Brain microvascular endothelial cell (primary cell): ENCODE data around the gene C16orf96.

Experiments used
- DNase-seq: peaks from one replicate; pipeline ENCODE4 v3.0.0-alpha.2; 2020
- H3K27ac ChIP-seq: fragments of 250-450 bp; sonication (Bioruptor Pico); 2 replicates; pipeline ENCODE4 v1.5.1; 2020; ENCODE audit warnings: mild to moderate bottlenecking, moderate library complexity
- H3K27me3 ChIP-seq: fragments of 250-450 bp; sonication (Bioruptor Pico); replicated peaks from 2 replicates; pipeline ENCODE4 v1.5.1; 2020; ENCODE audit warnings: mild to moderate bottlenecking
- H3K36me3 ChIP-seq: fragments of 250-450 bp; sonication (Bioruptor Pico); replicated peaks from 2 replicates; pipeline ENCODE4 v1.5.1; 2020; ENCODE audit warnings: mild to moderate bottlenecking
- H3K4me3 ChIP-seq: 2 replicates; pipeline ENCODE4 v1.5.1; 2011; ENCODE audit warnings: low read depth, mild to moderate bottlenecking, control low read depth, low read length, moderate library complexity
- in situ Hi-C: cut with HindIII; loops from 2 replicates; pipeline ENCODE4 v1.10.0; 2017; ENCODE audit warnings: low sequenced_read_pairs, low pct_ligation_motif_present
- TF ChIP-seq, protein P1 (sequence below): IDR thresholded peaks from 2 replicates; pipeline ENCODE4 v1.5.1; 2011; ENCODE audit warnings: low read depth, mild to moderate bottlenecking, moderate library complexity, low read length, control low read depth, inconsistent platforms; ENCODE audit errors: missing control alignments

Gene C16orf96

DNA sequence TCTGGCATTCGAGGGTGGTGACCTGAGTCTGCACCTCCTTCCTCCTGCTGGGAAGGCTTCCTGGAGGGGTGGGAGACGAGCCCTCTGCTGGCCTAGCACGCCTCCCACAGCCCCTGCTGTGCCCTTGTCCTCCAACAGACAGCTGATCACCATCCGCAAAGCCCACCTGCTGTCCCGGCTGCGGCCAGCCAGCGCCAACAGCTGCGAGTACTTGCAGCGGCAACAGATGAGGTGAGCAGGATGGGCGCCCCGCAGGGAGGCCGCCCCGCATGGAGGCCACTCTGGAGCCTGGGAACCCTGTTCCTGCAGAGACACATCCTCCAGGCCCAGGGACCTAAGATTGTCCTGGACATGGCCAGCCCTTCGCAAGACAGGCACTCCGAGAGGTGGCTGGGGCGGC lies 36.9 kb downstream of the C16orf96 start:
- in situ Hi-C loops, result no loop called here

DNA sequence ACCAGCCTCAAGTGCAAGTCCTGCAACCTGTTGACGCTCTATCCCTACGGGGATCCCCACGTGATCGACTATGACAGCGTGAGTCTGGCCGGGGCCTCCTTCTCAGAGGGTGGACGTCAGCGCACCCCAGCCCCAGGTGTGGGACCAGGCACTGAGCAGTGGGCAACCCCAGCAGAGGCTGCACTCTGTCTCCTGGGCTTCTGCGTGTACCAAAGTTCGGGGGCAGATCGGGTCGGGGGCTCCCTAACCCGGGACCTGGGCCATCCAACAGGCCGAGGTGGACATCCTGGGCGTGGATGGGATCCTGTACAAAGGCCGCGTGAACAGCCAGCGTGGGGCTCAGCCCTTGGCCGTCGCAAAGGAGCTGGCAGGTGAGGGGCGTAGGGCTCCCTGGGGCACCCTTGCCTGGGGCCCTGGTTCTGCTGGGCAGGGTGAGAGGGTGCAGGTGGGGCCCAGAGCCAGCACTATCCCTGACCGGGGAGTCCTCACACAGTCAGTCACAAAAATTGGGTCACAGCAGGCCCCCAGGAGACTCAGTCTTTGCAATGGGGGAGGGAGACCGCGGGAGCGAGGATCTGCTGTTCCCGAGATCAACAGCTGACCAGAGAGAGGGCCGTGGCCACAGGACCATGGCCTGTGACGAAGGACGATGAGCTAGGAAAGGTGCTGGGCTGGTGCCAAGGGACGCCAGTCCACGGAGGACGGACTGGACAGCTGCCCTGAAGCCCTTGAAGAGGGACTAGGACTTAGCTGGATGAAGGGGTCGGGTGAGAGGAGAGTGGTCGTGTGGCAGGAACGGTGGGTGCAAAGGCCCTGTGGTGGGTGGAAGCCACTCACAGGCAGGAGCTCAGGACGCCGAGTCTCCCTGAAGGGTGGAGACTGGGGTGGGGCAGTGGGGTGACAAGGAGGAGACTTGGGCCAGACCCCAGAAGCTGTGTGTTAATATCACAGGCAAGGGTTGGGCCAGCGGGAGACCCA lies 38.6 kb downstream of the C16orf96 start:
- in situ Hi-C loops, result no loop called here
- Histone ChIP-seq H3K4me3 (no peak overlapping the region), H3K27me3 (peaks cover 4% of the 10 kb centered on the region), H3K27ac (no peak overlapping the region), H3K36me3 (no peaks in the 10 kb centered on the region)
- DNase-seq, result no peak
- TF ChIP-seq, protein P1, sequence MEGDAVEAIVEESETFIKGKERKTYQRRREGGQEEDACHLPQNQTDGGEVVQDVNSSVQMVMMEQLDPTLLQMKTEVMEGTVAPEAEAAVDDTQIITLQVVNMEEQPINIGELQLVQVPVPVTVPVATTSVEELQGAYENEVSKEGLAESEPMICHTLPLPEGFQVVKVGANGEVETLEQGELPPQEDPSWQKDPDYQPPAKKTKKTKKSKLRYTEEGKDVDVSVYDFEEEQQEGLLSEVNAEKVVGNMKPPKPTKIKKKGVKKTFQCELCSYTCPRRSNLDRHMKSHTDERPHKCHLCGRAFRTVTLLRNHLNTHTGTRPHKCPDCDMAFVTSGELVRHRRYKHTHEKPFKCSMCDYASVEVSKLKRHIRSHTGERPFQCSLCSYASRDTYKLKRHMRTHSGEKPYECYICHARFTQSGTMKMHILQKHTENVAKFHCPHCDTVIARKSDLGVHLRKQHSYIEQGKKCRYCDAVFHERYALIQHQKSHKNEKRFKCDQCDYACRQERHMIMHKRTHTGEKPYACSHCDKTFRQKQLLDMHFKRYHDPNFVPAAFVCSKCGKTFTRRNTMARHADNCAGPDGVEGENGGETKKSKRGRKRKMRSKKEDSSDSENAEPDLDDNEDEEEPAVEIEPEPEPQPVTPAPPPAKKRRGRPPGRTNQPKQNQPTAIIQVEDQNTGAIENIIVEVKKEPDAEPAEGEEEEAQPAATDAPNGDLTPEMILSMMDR, result no peak

More for the DNA sequence above, 36.9 kb downstream of the C16orf96 start:
- H3K36me3 ChIP-seq, result no peaks in the 10 kb centered on the region
- no peak overlapping the region for H3K27ac ChIP-seq
- TF ChIP-seq, protein P1, result no peak
- no peak overlapping the region for H3K4me3 ChIP-seq
- no peak for DNase-seq
- H3K27me3 ChIP-seq, result peaks cover 2% of the 10 kb centered on the region

DNA sequence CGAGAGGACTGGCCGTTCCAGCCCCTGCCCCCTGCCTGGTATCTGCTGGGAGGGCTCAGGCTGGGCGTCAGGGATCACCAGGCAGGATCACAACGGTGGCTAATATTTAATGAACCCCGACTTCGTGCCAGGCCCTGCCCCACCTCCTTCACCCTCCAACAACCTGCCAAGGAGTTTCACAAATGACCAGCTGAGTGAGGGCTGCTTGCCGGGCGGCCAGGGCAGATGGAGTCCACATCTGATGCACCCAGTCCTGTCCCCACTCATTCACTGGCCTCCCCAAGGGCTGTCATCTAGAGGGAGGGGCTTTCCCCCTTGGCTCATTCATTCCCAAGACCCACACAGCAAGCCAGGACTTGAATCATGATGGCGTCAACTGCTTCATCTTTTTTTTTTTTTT lies 41.0 kb downstream of the C16orf96 start:
- Histone ChIP-seq H3K4me3 (no peak overlapping the region), H3K27me3 (peaks cover 4% of the 10 kb centered on the region), H3K27ac (no peak overlapping the region), H3K36me3 (no peaks in the 10 kb centered on the region)
- DNase-seq, result no peak
- in situ Hi-C loops, result no loop called here
- TF ChIP-seq, protein P1, result no peak

DNA sequence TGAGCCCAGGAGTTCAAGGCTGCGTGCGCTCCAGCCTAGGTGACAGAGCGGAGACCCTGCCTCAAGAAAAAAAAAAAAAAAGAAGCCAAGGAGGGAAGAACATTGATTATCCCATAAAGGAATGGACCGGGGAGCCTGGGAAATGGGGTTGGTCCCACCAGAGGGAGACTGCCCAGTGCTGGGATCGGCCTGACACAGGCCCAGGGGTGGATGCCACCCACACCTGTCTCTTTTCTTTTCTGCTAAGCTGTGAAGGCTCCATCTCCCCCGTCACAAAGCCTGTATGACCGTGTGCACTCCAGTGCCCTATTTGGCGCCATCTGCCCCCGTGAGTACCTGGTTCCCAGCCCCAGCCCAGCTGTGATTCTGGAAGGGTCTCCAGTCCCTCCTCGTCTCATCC lies 42.9 kb downstream of the C16orf96 start:
- DNase-seq, result no peak
- Histone ChIP-seq H3K36me3 (no peaks in the 10 kb centered on the region), H3K4me3 (no peak overlapping the region), H3K27ac (no peak overlapping the region), H3K27me3 (peaks cover 4% of the 10 kb centered on the region)
- TF ChIP-seq, protein P1, result no peak
- in situ Hi-C loops, result no loop called here

DNA sequence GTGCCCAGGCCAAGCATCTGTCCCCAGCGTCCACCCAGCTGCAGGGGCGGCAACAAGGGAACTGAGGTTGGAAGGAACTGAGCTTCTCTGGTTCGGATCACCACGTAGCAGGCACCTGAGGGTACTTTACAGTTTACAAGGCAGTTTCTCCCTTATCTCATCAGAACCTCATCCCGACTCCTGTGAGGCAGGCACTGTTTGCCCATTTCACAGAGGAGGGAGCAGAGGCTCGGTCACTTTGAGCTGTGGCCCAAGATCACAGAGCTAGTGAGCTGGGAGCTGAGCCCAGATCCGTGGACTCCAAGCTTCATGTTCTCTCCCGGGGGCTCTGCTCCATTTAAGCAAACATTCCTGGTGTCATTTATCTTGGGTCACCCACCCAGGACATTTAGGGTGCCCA lies 43.4 kb downstream of the C16orf96 start:
- TF ChIP-seq, protein P1, result no peak

More for the DNA sequence above, 43.4 kb downstream of the C16orf96 start:
- in situ Hi-C loops, result no loop called here
- Histone ChIP-seq H3K27me3 (peaks cover 4% of the 10 kb centered on the region), H3K4me3 (no peak overlapping the region), H3K36me3 (no peaks in the 10 kb centered on the region), H3K27ac (no peak overlapping the region)
- no peak for DNase-seq
